ENCODE data around the gene DPEP1.
A peak's percentile ranks its signal among the peaks of the same experiment; 100 is the strongest.
"Not testable (repeated sequence)": the region's sequence is repeated elsewhere in the genome, so short reads cannot be mapped to it uniquely, and the experiment has no call there.

The DPEP1 gene

GRCh38 chr16:89579351-89579750 is 34.1 kb upstream of the DPEP1 start:
- no peak for DNase-seq

DNA sequence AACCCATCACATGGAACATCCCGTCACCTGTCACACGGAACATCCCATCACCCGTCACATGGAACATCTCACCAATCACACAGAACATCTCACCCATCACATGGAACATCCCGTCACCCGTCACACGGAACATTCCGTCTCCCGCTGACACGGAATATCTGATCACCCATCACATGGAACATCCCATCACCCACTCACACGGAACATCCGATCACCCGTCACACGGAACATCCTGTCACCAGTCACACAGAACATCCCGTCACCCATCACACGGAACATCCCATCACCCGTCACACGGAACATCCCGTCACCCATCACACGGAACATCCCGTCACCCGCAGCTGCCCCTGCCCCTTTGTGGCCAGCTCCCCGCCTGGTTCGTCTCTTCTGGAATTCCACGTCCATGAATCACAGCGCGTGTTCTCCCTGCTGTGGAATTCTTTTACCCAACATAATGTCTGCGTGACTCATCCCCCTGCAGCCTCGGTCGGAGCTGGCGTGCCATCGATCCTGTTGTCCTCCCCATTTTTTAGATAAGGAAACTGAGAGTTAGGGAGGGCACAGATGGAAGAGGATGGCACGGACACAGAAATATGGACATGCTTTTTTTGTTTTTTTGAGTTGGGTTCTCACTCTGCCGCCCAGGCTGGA is 32.3 kb upstream of the DPEP1 start:
- DNase-seq: no peak

- no peak for DNase-seq
Observed at GRCh38 chr16:89581861-89582563, 31.4 kb upstream of the DPEP1 start.

GRCh38 chr16:89582614-89583196 is 30.7 kb upstream of the DPEP1 start:
- DNase-seq: no peak

DNA sequence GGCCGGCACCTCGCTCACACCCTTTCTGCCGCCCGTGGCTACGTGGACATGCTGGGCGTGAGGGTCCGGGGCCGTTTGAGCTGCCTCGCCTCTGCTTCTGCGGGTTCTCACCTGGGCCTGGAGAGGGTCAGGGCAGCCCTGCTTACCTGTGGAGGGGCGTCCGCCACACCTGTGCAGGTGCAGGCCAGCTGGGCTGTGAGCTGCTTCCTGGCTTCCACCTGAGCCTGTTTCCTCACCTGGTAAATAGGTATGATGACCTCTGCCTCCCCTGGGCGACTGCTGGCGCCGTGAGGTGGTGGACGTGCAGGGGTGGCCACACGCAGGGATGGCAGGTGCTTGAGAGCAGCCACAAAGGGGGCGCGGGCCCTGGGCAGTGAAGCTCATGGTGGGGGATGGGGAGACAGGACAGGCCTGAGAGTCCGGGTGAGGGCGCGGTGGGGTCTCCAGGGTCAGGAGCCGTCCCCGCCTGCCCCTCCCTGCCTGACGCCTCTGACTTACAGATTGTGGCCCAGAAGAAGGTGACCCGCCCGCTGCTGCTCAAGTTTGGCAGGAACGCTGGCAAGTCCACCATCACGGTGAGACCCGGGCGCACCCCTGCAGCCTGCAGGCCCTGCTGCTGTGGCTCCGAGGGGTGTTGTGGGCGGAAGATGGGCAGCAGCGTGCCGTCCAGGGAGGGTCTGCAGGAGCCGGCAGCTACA is 30.1 kb upstream of the DPEP1 start:
- DNase-seq: no peak

DNA sequence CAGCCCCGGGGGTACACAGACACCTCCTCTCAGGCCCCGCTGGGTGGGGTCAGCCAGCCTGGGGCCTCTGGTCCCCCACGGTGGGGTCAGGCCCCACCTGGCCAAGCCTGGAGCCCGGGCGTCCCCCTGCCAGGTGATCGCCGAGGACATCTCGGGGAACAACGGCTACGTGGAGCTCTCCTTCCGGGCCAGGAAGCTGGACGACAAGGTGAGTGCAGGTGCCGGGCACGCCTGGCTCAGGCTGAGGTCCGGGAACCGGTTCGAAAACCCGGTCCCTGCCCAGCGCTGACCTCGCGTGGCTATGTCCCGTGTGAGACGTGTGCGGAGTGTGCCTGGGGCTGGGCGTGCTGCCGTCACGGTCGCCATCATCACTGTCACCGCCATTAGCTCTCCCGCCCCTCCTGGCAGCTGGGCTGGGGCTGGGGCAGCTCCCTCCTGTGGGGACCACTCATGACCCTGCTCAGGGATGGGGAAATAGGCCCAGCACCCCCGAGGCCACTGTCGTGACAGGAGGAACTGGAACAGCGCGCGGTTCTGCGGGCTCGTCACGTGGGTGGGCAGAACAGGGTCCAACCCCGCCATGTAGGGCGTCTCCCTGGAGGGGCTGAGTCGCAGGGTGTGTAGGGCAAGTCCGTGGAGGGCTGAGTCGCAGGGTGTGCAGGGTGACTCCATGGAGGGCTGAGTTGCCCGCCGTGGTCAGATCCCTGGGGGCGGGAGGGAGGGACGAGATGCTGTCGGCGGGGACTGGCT is 29.4 kb upstream of the DPEP1 start:
- no peak for DNase-seq

DNA sequence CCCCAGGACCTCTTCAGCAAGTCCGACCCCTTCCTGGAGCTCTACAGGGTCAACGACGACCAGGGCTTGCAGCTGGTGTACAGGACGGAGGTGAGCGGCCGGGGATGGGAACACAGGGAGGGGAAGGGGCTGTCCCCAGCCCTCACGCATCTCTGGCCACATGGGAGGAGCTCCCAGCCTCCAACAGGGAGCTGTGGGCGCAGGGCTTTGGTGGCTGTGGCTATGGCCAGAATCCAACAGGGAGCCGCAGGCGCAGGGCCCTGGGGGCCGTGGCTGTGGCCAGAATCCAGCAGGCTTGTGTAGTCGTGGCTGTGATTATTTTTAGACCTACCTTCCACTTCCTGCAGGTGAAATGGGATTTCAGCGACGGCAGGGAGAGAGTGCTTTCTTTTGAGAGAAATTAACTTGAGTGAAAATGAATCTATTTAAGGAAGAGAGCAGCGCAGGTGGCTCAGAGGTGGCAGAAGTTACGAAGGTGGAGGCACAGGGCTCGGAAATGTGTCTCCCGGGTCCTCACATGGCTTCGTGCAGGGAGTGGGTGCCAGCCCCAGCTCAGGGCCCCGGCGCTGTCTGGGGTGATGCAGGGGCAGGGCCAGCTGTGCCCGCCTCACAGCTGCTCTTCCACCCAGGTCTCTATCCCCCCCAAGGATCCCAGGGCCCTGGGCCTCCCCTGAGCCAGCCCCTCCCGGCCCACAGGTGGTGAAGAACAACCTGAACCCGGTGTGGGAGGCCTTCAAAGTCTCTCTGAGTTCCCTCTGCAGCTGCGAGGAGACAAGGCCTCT is 28.5 kb upstream of the DPEP1 start:
- DNase-seq: no peak

DNA sequence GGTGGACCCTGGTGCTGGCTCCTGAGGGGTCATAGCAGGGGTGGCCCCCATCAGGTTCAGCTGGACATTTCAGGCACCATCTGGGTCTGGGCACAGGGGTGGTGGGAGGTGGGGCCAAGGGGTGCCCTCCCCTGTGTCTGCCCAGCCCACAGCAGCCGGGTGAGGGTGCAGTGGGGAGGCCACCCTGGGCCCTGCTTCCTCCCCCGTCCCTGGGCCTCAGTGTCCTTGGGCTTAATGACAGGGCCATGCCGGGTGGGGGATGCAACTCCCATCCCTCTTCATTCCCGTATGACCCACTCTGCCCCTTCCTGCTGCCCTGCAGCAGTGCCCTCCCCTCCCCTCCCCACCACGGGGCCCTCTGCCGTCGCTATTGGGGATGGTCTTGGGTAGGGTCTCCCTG is 27.2 kb upstream of the DPEP1 start:
- DNase-seq: no peak

DNA sequence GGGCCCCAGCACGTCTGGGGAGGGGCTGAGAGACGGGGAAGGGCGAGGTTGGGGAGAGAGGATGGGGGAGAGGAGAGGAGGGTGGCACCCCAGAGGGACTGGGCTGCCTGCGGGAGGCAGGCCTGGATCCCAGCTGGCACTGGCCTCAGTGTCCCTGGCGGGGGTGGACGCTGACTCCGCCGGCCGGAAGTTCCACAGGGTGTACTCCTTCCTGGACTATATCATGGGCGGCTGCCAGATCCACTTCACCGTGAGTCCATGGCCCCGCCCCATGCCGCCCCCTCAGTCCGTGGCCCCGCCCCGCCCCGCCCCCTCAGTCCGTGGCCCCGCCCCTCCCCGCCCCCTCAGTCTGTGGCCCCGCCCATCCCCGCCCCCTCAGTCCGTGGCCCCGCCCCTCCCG is 26.6 kb upstream of the DPEP1 start:
- no peak for DNase-seq

GRCh38 chr16:89587676-89588075 is 25.8 kb upstream of the DPEP1 start:
- DNase-seq: not testable (repeated sequence)

DNA sequence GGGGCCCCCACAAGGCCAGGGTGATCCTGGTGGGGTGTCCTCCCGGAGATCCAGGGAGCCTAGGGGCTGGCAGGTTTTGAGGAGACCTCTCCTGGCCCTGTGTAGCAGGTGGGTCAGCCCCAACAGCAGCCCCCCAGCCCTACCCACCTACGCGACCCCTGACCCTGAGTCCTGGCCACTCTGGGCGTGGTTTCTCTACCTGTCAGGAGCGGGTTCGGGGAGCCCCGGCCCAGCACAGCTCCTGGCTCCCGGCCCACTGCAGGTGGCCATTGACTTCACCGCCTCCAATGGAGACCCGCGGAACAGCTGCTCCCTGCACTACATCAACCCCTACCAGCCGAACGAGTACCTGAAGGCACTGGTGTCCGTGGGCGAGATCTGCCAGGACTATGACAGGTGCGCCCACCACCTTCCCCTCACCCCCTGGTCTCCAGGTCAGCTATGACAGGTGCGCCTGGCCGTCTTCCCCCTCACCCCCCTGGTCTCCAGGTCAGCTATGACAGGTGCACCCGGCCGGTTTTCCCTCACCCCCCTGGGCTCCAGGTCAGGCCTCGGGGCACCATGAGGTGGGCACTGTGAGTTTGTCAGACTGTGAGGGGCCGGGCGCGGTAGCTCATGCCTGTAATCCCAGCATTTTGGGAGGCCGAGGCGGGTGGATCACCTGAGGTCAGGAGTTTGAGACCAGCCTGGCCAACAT is 24.9 kb upstream of the DPEP1 start:
- DNase-seq: no peak

DNA sequence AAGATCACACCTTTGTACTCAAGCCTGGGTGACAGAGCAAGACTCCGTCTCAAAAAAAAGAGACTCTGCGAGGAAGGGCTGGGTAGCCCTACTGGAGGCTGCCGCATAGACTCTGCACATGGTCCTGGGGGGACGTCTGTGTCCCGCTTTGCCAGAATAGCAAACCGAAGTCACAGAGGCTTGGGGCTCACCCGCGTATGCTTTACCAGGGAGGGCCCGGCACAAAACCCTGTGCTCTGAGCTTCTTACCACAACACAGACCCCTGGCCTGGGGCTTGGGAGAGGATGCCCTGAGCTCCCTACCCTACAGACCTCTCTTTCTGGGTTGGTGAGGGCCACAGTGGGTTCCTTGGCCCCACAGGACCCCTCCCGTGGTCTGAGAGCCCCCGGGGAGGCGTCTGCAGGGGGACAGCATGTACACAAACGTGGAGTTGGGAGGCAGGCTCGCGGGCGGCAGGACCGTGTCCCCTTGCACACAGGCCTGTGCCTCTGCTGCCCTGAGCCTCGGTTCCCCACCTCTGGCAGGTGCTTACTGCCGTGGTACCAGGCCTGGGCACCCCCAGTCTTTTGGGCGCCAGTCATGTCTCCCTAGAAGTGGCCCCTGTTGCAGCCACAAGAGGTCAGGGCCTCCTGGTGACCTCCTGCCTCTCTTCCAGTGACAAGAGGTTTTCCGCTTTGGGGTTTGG is 24.1 kb upstream of the DPEP1 start:
- DNase-seq: no peak

DNA sequence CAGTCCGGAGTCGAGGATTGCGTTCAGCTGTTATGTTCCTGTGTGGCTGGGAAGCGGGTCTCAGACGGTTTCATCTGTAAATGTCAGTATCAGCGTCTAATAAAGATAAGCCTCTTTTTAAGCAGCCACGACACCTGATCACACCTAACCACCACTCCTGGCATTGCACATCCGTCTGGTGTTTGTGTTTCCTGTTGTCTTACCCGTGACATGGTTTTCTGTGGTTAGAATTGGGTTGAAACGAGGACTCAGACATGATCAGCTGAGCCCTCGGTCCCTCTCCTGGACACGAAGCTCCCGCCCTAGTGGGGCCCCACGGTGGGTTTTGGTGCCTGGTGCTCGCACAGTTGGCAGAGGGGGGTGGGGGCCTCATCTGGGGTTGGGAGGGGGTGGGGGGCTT is 19.6 kb upstream of the DPEP1 start:
- no peak for DNase-seq

DNA sequence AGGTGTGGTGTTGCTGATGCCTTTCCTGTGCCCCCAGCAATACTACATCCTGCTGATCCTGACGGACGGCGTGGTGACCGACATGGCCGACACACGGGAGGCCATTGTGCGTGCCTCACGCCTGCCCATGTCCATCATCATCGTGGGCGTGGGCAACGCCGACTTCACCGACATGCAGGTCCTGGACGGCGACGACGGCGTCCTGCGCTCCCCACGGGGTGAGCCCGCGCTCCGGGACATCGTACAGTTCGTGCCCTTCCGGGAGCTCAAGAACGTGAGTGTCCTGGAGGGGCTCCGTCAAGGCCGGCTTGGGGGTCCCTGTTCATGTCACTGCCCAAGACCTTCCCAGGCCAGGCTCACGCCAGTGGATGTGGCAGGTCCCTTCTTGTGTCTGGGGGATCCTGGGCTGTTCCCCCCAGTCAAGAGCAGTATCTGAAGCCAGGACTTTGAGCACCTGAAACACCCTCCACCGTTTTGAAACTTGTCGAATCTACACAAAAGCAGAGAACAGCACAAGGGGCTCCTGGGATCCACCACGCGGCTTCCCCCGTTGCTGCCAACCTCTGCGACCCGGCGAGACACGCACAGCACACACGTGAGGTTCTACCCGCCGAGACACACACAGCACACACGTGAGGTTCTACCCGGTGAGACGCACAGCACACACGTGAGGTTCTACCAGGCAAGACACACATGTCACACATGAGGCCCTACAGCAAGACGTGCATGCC is 17.9 kb upstream of the DPEP1 start:
- no peak for DNase-seq

DNA sequence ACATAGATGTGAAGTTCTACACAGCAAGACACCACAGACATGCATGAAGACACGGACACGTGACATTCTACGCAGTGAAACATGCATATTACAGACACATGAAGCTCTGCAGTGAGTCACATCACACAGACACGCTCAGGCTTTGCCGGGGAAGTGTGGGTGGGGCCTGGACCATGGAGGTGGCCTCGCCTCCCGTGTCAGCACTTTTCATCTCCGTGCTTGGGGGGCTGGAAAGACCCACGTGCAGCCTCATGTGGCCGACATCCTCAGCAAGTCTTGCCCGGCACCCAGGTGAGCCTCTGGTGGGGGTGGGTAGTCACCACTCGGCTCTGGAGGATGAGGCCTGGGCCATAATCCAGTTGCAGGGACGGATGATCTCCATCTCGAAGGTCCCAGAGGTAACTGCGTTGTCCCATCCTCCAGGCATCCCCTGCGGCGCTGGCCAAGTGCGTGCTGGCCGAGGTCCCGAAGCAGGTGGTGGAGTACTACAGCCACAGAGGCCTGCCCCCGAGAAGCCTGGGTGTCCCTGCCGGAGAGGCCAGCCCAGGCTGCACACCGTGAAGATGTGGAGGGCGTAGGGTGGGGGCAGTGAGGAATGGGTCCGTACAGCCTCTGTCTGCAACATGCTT is 17.3 kb upstream of the DPEP1 start:
- no peak for DNase-seq

DNA sequence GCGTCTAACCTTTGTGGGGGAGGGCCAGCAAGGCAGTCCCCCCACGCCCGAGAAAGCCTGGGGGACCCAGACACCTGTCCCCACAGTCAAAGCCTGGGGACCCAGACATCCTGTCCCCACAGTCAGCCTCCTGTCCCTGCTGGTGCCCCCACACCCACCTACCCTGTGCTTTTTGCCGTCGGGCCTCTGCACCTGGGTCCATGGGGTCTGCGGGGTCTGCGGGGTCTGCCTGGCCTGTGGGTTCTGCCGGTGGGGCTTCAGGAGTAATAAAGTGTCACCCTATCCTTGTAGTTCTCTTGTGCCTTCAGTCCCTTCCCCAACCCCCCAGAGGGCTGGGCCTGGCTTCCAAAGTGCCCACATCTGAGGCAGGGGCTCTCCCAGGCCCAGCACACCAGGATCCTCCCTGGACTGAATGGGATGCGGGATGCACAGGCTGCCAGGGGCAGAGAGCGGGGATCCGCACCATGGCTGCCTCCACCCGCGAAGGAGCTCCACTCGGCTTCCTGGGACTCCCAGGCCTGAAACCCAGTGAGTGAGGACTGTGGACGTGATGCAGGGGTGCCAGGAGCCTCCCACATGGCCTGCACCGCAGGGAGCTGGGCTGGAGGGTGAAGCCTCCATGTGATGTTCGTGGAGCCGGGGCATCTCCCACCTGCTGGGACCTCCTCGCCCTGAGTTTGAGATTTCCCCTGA is 16.3 kb upstream of the DPEP1 start:
- no peak for DNase-seq

- no peak for DNase-seq
Observed at GRCh38 chr16:89598199-89598598, 15.2 kb upstream of the DPEP1 start.

- DNase-seq: peak; percentile 51 to 66
Observed at GRCh38 chr16:89599451-89599858, 14.0 kb upstream of the DPEP1 start.

- no peak for DNase-seq
Observed at GRCh38 chr16:89599902-89600301, 13.5 kb upstream of the DPEP1 start.
